Measurements from ENCODE around the gene C5.

DNA sequence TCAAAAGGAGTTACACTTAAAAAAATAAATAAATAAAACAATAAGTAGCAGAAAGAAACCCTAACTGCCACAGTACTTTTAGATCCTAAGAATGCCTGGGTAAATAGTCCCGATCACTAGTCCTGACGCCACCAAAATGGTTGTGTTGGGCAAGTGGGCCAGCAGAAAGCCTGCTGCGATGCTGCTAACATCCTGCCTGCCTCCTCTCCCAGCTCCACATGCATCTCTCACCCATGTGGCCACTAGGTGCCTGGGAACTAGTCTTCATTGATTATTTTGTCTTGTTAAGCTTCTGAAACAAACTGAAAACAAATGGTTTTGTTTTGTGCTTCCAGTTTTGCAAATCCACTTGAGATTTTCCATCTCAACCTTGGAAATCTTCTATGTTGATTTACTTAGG lies 69.1 kb downstream of the C5 start:
- no peak for TF ChIP-seq POLR2A (IDR thresholded peaks at IDR 0.05)
- TF ChIP-seq, protein P1, sequence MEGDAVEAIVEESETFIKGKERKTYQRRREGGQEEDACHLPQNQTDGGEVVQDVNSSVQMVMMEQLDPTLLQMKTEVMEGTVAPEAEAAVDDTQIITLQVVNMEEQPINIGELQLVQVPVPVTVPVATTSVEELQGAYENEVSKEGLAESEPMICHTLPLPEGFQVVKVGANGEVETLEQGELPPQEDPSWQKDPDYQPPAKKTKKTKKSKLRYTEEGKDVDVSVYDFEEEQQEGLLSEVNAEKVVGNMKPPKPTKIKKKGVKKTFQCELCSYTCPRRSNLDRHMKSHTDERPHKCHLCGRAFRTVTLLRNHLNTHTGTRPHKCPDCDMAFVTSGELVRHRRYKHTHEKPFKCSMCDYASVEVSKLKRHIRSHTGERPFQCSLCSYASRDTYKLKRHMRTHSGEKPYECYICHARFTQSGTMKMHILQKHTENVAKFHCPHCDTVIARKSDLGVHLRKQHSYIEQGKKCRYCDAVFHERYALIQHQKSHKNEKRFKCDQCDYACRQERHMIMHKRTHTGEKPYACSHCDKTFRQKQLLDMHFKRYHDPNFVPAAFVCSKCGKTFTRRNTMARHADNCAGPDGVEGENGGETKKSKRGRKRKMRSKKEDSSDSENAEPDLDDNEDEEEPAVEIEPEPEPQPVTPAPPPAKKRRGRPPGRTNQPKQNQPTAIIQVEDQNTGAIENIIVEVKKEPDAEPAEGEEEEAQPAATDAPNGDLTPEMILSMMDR (IDR thresholded peaks at IDR 0.05) = no peak
